ENCODE results near the gene ZEB2.

The ZEB2 gene

DNA sequence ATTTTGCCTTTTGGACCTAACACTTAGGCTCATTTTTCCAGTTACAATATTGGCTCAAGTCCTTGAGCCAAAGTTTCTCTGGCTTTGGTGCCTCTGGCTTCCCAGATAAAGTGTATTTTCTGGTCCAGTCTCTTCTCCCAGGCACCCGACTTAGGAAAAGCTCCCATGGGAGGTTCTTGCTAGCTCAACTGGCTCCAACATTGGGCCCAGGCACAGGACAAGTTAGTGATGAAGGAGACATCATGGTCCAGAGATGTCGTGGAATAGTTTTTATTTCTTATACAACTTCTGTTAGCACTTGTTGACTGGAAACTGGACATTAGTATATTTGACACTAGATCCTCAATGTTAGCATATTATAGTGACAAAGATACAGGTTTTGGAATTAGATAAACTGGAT, 8.2 kb upstream of the ZEB2 start:
- H3K4me3 ChIP-seq (ENCODE audit: low read length), result no peak overlapping the region
- no peak overlapping the region for H3K4me2 ChIP-seq (ENCODE audit: low read length)
- no peak overlapping the region for H3K9ac ChIP-seq (ENCODE audit: low read depth, low read length)
- no peaks in the 10 kb centered on the region for H3K9me3 ChIP-seq (replicated peaks; ENCODE audit: low read length)
- H3K4me1 ChIP-seq (ENCODE audit: control insufficient read depth, insufficient read depth, low read length), result peaks cover 2% of the 10 kb centered on the region
- no peaks in the 10 kb centered on the region for H3K27me3 ChIP-seq (ENCODE audit: control insufficient read depth, insufficient read depth, low read length)
- H3K36me3 ChIP-seq (ENCODE audit: insufficient read depth, low read length), result no peaks in the 10 kb centered on the region

- H3K36me3 ChIP-seq (ENCODE audit: insufficient read depth, low read length), result no peaks in the 10 kb centered on the region
- H3K4me3 ChIP-seq (ENCODE audit: low read length), result no peak overlapping the region
- H3K27me3 ChIP-seq (ENCODE audit: control insufficient read depth, insufficient read depth, low read length), result no peaks in the 10 kb centered on the region
- H3K9ac ChIP-seq (ENCODE audit: low read depth, low read length), result no peak overlapping the region
- peaks cover 12% of the 10 kb centered on the region for H3K4me1 ChIP-seq (ENCODE audit: control insufficient read depth, insufficient read depth, low read length)
- no peaks in the 10 kb centered on the region for H3K9me3 ChIP-seq (replicated peaks; ENCODE audit: low read length)
- no peak overlapping the region for H3K4me2 ChIP-seq (ENCODE audit: low read length)
These were observed 6.9 kb upstream of the ZEB2 start for GRCh38 chr2:144526831-144527230.

GRCh38 chr2:144524118-144525009, 4.4 kb upstream of the ZEB2 start:
- Histone ChIP-seq H3K27me3 (ENCODE audit: control insufficient read depth, insufficient read depth, low read length) (no peaks in the 10 kb centered on the region), H3K4me1 (ENCODE audit: control insufficient read depth, insufficient read depth, low read length) (peaks cover 27% of the 10 kb centered on the region), H3K4me3 (ENCODE audit: low read length) (peak overlapping the region; percentile 78), H3K9me3 (replicated peaks; ENCODE audit: low read length) (no peaks in the 10 kb centered on the region), H3K9ac (ENCODE audit: low read depth, low read length) (peak overlapping the region; percentile 86), H3K36me3 (ENCODE audit: insufficient read depth, low read length) (no peaks in the 10 kb centered on the region), H3K4me2 (ENCODE audit: low read length) (peak overlapping the region; percentile 96)

DNA sequence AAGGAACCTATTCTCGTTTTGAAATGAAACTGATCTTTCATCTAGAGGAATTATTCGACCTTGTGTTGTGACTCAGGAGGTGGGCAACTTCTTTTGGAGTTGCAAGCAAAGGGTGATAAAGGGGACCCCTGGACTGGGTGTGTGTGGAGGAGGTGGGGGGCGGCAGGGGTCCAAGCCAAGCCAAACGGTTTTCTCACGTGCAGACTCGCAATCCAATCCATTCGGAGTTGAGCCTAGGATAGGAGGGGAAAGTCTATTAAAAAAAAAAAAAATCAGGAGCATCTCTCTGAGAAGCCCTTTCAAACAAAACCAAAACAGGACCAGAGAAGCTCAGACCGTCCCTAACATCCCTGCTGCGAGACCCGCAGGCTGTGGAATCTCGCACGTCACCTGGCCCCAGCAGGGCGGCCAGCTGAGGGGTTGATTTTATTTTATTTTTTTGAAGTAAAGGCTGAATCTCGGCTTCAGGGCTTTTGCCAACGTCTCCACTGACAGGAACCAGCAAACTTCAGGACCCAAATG, 3.7 kb upstream of the ZEB2 start:
- Histone ChIP-seq H3K36me3 (ENCODE audit: insufficient read depth, low read length) (no peaks in the 10 kb centered on the region), H3K4me3 (ENCODE audit: low read length) (peak overlapping the region; percentile 78), H3K9me3 (replicated peaks; ENCODE audit: low read length) (no peaks in the 10 kb centered on the region), H3K9ac (ENCODE audit: low read depth, low read length) (peak overlapping the region; percentile 86), H3K4me2 (ENCODE audit: low read length) (peak overlapping the region; percentile 96), H3K4me1 (ENCODE audit: control insufficient read depth, insufficient read depth, low read length) (peaks cover 34% of the 10 kb centered on the region), H3K27me3 (ENCODE audit: control insufficient read depth, insufficient read depth, low read length) (no peaks in the 10 kb centered on the region)

DNA sequence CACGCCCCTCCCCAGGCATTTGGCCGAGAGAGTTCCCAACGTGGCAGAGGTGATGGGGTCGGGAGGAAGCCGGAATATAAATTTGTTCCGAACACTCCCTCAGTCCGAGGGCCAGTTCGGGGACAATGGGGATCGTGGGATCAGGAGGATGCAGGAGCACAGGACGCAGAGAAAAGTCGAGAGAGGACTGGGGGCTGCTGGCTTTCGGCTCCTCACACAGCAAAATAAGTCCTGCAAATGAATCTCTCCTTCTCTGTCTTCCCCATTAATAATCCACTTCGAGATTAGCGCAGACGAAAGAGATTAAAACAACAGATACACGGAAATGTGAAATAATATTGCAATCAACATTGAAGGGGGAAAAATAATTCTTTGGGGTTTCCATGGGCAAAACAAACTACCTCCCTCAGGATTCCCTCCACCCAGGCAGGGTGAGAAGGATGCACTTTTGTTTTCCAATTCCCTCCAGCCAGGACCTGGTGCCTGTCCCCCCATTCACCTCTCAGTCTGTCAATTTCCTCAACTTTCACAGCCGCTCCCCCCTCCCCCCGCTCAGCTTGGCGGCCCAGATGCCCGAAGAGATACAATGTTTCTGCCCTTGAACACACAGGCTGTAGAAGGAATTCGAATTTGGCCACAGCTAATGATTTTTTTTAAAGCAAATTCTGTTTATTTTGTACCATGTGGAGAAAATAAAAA, 3.1 kb upstream of the ZEB2 start:
- peaks cover 39% of the 10 kb centered on the region for H3K4me1 ChIP-seq (ENCODE audit: control insufficient read depth, insufficient read depth, low read length)
- H3K27me3 ChIP-seq (ENCODE audit: control insufficient read depth, insufficient read depth, low read length), result no peaks in the 10 kb centered on the region
- peak overlapping the region; percentile 78 for H3K4me3 ChIP-seq (ENCODE audit: low read length)
- peak overlapping the region; percentile 96 for H3K4me2 ChIP-seq (ENCODE audit: low read length)
- H3K36me3 ChIP-seq (ENCODE audit: insufficient read depth, low read length), result no peaks in the 10 kb centered on the region
- no peaks in the 10 kb centered on the region for H3K9me3 ChIP-seq (replicated peaks; ENCODE audit: low read length)
- H3K9ac ChIP-seq (ENCODE audit: low read depth, low read length), result peak overlapping the region; percentile 86

- Histone ChIP-seq H3K9ac (ENCODE audit: low read depth, low read length) (peak overlapping the region; percentile 86), H3K4me1 (ENCODE audit: control insufficient read depth, insufficient read depth, low read length) (peaks cover 39% of the 10 kb centered on the region), H3K9me3 (replicated peaks; ENCODE audit: low read length) (no peaks in the 10 kb centered on the region), H3K4me2 (ENCODE audit: low read length) (peak overlapping the region; percentile 96), H3K4me3 (ENCODE audit: low read length) (peak overlapping the region; percentile 78), H3K36me3 (ENCODE audit: insufficient read depth, low read length) (no peaks in the 10 kb centered on the region), H3K27me3 (ENCODE audit: control insufficient read depth, insufficient read depth, low read length) (no peaks in the 10 kb centered on the region)
These were observed 2.4 kb upstream of the ZEB2 start for GRCh38 chr2:144522176-144522896.

GRCh38 chr2:144521686-144522085, 1.8 kb upstream of the ZEB2 start:
- Histone ChIP-seq H3K27me3 (ENCODE audit: control insufficient read depth, insufficient read depth, low read length) (no peaks in the 10 kb centered on the region), H3K9ac (ENCODE audit: low read depth, low read length) (peak overlapping the region; percentile 63), H3K4me2 (ENCODE audit: low read length) (peak overlapping the region; percentile 76), H3K9me3 (replicated peaks; ENCODE audit: low read length) (no peaks in the 10 kb centered on the region), H3K36me3 (ENCODE audit: insufficient read depth, low read length) (no peaks in the 10 kb centered on the region), H3K4me3 (ENCODE audit: low read length) (no peak overlapping the region), H3K4me1 (ENCODE audit: control insufficient read depth, insufficient read depth, low read length) (peaks cover 39% of the 10 kb centered on the region)

DNA sequence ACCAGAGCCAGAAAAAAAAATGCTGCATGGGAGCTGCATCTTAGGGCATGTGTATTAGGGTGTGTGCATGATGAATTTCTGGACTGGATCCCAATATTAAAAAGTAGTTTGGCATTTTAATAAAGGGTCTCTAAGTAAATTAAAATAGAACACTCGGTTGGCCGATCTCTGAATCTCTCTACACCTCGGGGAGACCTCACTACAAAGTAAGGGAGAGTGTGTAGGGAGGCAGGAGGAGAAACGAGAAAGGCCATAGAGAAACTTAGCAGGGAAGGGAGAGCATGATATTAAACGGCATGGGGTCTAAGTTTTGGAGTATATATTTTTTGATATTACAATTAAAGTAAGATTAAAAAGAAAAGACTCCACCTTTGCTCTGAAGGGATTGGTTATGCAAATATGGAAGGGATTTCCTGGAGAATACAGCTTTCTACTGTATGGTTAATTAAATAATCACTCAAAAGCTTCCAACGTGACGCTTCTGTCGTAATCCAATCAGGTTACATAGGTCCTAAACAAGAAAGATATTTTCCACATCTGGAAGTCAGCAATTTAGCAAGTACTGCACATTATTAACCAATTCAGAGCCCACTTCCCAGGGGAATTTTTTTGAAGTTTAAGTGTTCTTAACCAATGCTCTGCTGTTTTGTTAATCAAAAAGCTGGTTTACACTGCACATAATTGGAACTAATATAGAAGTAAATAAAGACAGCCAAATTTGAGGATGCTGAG, 1.0 kb upstream of the ZEB2 start:
- Histone ChIP-seq H3K4me3 (ENCODE audit: low read length) (peak overlapping the region; percentile 54), H3K4me1 (ENCODE audit: control insufficient read depth, insufficient read depth, low read length) (peaks cover 39% of the 10 kb centered on the region), H3K9ac (ENCODE audit: low read depth, low read length) (peak overlapping the region; percentile 63)

DNA sequence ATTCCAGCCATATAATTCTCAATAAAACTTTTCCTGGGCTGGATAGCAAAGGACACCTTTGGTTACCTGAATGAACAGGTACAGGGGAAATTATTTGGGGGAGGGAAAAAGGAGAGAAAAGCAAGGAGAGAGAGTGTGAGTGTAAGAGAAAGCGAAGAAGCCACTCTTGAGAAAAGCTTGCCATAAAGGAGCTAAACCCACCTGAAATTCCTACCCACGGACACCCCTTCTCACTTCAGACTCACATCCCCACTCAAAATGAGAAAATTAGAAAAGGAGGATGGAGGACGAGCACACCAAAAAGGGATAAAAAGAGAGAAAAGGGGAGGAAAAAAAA, 354 bp downstream of the ZEB2 start:
- Histone ChIP-seq H3K36me3 (ENCODE audit: insufficient read depth, low read length) (no peaks in the 10 kb centered on the region), H3K9me3 (replicated peaks; ENCODE audit: low read length) (no peaks in the 10 kb centered on the region), H3K4me2 (ENCODE audit: low read length) (peak overlapping the region; percentile 96), H3K4me1 (ENCODE audit: control insufficient read depth, insufficient read depth, low read length) (peaks cover 43% of the 10 kb centered on the region), H3K4me3 (ENCODE audit: low read length) (peak overlapping the region; percentile 84), H3K27me3 (ENCODE audit: control insufficient read depth, insufficient read depth, low read length) (no peaks in the 10 kb centered on the region), H3K9ac (ENCODE audit: low read depth, low read length) (peak overlapping the region; percentile 94)

More for the DNA sequence above, 1.0 kb upstream of the ZEB2 start:
- peak overlapping the region; percentile 76 for H3K4me2 ChIP-seq (ENCODE audit: low read length)
- H3K9me3 ChIP-seq (replicated peaks; ENCODE audit: low read length), result no peaks in the 10 kb centered on the region
- no peaks in the 10 kb centered on the region for H3K36me3 ChIP-seq (ENCODE audit: insufficient read depth, low read length)
- H3K27me3 ChIP-seq (ENCODE audit: control insufficient read depth, insufficient read depth, low read length), result no peaks in the 10 kb centered on the region

GRCh38 chr2:144518748-144519596, 947 bp downstream of the ZEB2 start:
- Histone ChIP-seq H3K4me3 (ENCODE audit: low read length) (peak overlapping the region; percentile 84), H3K4me1 (ENCODE audit: control insufficient read depth, insufficient read depth, low read length) (peaks cover 49% of the 10 kb centered on the region), H3K9ac (ENCODE audit: low read depth, low read length) (peak overlapping the region; percentile 94), H3K4me2 (ENCODE audit: low read length) (peak overlapping the region; percentile 96), H3K36me3 (ENCODE audit: insufficient read depth, low read length) (no peaks in the 10 kb centered on the region), H3K27me3 (ENCODE audit: control insufficient read depth, insufficient read depth, low read length) (no peaks in the 10 kb centered on the region), H3K9me3 (replicated peaks; ENCODE audit: low read length) (no peaks in the 10 kb centered on the region)
